ENCODE data around the gene NDE1. TPM values are rescaled to one million over a fixed set of nuclear protein-coding genes. Genes with fewer than 3 reads are reported as not detected.

The NDE1 gene
- total RNA-seq, 1 experiment from 2014 or later: 60.7 TPM

DNA sequence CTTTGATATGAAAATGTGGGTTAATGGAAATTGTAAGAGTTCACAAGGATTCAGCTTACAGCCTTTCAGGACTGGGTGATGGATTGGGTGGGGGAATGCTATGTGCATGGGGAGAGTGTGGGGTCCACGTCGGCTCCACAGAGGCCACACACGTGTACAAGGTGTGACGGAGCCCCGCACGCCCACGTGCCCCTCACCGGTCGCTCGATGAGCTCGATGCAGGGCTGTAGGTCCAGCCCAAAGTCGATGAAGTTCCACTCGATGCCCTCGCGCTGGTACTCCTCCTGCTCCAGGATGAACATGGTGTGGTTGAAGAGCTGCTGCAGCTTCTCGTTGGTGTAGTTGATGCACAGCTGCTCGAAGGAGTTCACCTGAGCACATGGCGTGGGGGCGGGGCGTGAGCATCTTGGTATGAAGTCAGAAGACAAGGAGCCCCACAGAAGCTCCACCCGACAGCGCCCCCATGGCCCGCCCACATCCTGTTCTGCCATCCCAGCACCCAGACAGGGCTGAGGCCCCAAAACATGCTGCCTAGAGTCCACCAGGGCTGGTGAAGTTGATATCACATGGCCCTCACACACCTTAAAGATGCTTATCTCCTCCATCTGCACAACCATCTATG lies 107.7 kb downstream of the NDE1 start:
- DNase-seq: no peak
- H3K27ac Mint-ChIP-seq (ENCODE audit: unreplicated experiment): no peak overlapping the region
- TF ChIP-seq, protein P1, sequence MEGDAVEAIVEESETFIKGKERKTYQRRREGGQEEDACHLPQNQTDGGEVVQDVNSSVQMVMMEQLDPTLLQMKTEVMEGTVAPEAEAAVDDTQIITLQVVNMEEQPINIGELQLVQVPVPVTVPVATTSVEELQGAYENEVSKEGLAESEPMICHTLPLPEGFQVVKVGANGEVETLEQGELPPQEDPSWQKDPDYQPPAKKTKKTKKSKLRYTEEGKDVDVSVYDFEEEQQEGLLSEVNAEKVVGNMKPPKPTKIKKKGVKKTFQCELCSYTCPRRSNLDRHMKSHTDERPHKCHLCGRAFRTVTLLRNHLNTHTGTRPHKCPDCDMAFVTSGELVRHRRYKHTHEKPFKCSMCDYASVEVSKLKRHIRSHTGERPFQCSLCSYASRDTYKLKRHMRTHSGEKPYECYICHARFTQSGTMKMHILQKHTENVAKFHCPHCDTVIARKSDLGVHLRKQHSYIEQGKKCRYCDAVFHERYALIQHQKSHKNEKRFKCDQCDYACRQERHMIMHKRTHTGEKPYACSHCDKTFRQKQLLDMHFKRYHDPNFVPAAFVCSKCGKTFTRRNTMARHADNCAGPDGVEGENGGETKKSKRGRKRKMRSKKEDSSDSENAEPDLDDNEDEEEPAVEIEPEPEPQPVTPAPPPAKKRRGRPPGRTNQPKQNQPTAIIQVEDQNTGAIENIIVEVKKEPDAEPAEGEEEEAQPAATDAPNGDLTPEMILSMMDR (IDR thresholded peaks at IDR 0.05; ENCODE audit: insufficient read depth in 1 of 2, low read depth in 1 of 2, low read length in 1 of 2, severe bottlenecking in 1 of 2, unreplicated experiment in 1 of 2): no peak
- Histone ChIP-seq H3K27me3 (replicated peaks; ENCODE audit: control insufficient read depth, insufficient read depth, low read length) (no peaks in the 10 kb centered on the region), H3K4me1 (no peaks in the 10 kb centered on the region), H3K36me3 (ENCODE audit: control insufficient read depth, insufficient read depth, low read length) (no peaks in the 10 kb centered on the region), H3K9me3 (no peaks in the 10 kb centered on the region), H3K4me3 (ENCODE audit: low read depth, low read length) (no peak overlapping the region)
- POLR2A ChIA-PET: no interaction called here
- H3K4me1 Mint-ChIP-seq (ENCODE audit: low read depth, unreplicated experiment): no peaks in the 10 kb centered on the region
- H3K4me3 Mint-ChIP-seq (ENCODE audit: unreplicated experiment): no peak overlapping the region
- no TSS peak for BruUV-seq (replicated peaks)
- no peaks in the 10 kb centered on the region for H3K36me3 Mint-ChIP-seq (ENCODE audit: insufficient read depth, unreplicated experiment)
- intact Hi-C loops (cut with micrococcal nuclease; ENCODE audit: unreplicated experiment): loop anchor here (5.0 kb wide), 1 partner anchor 170 kb away; no protein-coding TSS in a partner anchor
- H3K27me3 Mint-ChIP-seq (ENCODE audit: insufficient read depth, unreplicated experiment): peaks cover 8% of the 10 kb centered on the region
- CTCF ChIA-PET: interaction anchor here (0.6 to 1.0 kb wide), 2 partner anchors 11 to 20 kb away, joined by 3 to 4 read pairs; no protein-coding TSS in a partner anchor
- H3K9me3 Mint-ChIP-seq (ENCODE audit: unreplicated experiment): peaks cover 9% of the 10 kb centered on the region

DNA sequence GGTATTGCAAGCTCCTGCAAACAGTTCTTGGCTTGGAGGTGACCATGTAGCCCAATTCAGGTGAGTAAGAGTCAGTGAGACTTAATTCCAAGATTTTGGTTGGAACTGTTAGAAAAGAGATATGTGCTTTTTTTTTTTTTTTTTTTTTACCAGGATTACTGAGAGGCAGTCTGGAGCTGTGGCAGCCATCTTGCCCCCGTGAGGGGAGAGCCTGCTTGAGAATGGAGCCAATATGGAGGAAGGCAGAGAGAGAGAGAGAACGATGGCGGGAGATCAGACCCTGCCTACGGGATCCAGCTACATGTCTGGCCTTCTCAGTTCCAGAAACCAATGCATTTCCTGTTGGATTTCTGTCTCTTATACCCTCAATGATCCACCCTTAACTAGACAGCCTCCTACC lies 109.0 kb downstream of the NDE1 start:
- no peak overlapping the region for H3K4me3 ChIP-seq (ENCODE audit: low read depth, low read length)
- POLR2A ChIA-PET: no interaction called here
- H3K36me3 ChIP-seq (ENCODE audit: control insufficient read depth, insufficient read depth, low read length): no peaks in the 10 kb centered on the region
- Mint-ChIP-seq H3K27me3 (ENCODE audit: insufficient read depth, unreplicated experiment) (peaks cover 8% of the 10 kb centered on the region), H3K36me3 (ENCODE audit: insufficient read depth, unreplicated experiment) (no peaks in the 10 kb centered on the region), H3K4me1 (ENCODE audit: low read depth, unreplicated experiment) (no peaks in the 10 kb centered on the region), H3K4me3 (ENCODE audit: unreplicated experiment) (no peak overlapping the region), H3K9me3 (ENCODE audit: unreplicated experiment) (peaks cover 9% of the 10 kb centered on the region), H3K27ac (ENCODE audit: unreplicated experiment) (no peak overlapping the region)
- CTCF ChIA-PET: no interaction called here
- no TSS peak for BruUV-seq (replicated peaks)
- H3K27me3 ChIP-seq (replicated peaks; ENCODE audit: control insufficient read depth, insufficient read depth, low read length): no peaks in the 10 kb centered on the region
- intact Hi-C loops (cut with micrococcal nuclease; ENCODE audit: unreplicated experiment): loop anchor here (5.0 kb wide), 1 partner anchor 172 kb away; no protein-coding TSS in a partner anchor
- no peaks in the 10 kb centered on the region for H3K4me1 ChIP-seq
- no peak for DNase-seq
- no peaks in the 10 kb centered on the region for H3K9me3 ChIP-seq
- TF ChIP-seq, protein P1 (IDR thresholded peaks at IDR 0.05; ENCODE audit: insufficient read depth in 1 of 2, low read depth in 1 of 2, low read length in 1 of 2, severe bottlenecking in 1 of 2, unreplicated experiment in 1 of 2): no peak

DNA sequence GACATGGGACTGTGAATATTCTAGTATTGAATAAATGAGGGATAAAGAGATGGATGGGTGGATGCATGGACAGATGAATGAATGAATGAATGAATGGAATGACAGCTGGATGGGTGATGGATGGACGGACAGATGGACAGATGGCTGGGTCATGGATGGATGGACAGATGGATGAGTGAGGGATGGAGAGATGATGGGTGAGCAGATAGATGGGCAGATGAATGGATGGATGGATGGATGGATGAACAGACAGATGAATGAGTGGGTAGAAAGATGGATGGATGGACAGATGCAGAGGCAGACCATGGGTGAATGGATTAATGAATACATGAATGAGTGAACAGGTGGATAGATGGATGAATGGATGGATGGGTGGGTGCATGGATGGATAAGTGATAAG lies 110.1 kb downstream of the NDE1 start:
- H3K36me3 ChIP-seq (ENCODE audit: control insufficient read depth, insufficient read depth, low read length): no peaks in the 10 kb centered on the region
- H3K4me3 ChIP-seq (ENCODE audit: low read depth, low read length): no peak overlapping the region
- H3K4me1 Mint-ChIP-seq (ENCODE audit: low read depth, unreplicated experiment): no peaks in the 10 kb centered on the region
- H3K27me3 ChIP-seq (replicated peaks; ENCODE audit: control insufficient read depth, insufficient read depth, low read length): no peaks in the 10 kb centered on the region
- H3K9me3 ChIP-seq: no peaks in the 10 kb centered on the region
- peaks cover 9% of the 10 kb centered on the region for H3K9me3 Mint-ChIP-seq (ENCODE audit: unreplicated experiment)
- ChIA-PET CTCF (no interaction called here), POLR2A (no interaction called here)
- DNase-seq: no peak
- H3K36me3 Mint-ChIP-seq (ENCODE audit: insufficient read depth, unreplicated experiment): no peaks in the 10 kb centered on the region
- no peak overlapping the region for H3K27ac Mint-ChIP-seq (ENCODE audit: unreplicated experiment)
- no peak overlapping the region for H3K4me3 Mint-ChIP-seq (ENCODE audit: unreplicated experiment)
- TF ChIP-seq, protein P1 (IDR thresholded peaks at IDR 0.05; ENCODE audit: insufficient read depth in 1 of 2, low read depth in 1 of 2, low read length in 1 of 2, severe bottlenecking in 1 of 2, unreplicated experiment in 1 of 2): no peak
- intact Hi-C loops (cut with micrococcal nuclease; ENCODE audit: unreplicated experiment): no loop called here
- peaks cover 10% of the 10 kb centered on the region for H3K27me3 Mint-ChIP-seq (ENCODE audit: insufficient read depth, unreplicated experiment)
- no peaks in the 10 kb centered on the region for H3K4me1 ChIP-seq
- no TSS peak for BruUV-seq (replicated peaks)

Measured in Caco-2 (cell line).